ENCODE results near the gene FBXO21. TPM values are rescaled to one million over a fixed set of nuclear protein-coding genes. Genes with fewer than 3 reads are reported as not detected.
A peak's percentile ranks its signal among the peaks of the same experiment; 100 is the strongest.
"Not testable (repeated sequence)": the region's sequence is repeated elsewhere in the genome, so short reads cannot be mapped to it uniquely, and the experiment has no call there.

The FBXO21 gene
- total RNA-seq, 2 experiments from 2014 or later: 25.2 to 25.9 TPM

- Mint-ChIP-seq H3K36me3 (ENCODE audit: low read depth) (no peaks in the 10 kb centered on the region), H3K27me3 (peaks cover 5% of the 10 kb centered on the region), H3K4me1 (no peaks in the 10 kb centered on the region), H3K9me3 (no peaks in the 10 kb centered on the region), H3K4me3 (no peak overlapping the region), H3K27ac (no peak overlapping the region)
- ChIA-PET POLR2A (no interaction called here), CTCF (interaction anchor here (1.3 to 1.6 kb wide), 2 partner anchors 23 to 624 kb away, joined by 3 to 4 read pairs; no protein-coding TSS in a partner anchor)
- DNase-seq: no peak
Measured at GRCh38 chr12:117213295-117213808, 23.1 kb upstream of the FBXO21 start.

DNA sequence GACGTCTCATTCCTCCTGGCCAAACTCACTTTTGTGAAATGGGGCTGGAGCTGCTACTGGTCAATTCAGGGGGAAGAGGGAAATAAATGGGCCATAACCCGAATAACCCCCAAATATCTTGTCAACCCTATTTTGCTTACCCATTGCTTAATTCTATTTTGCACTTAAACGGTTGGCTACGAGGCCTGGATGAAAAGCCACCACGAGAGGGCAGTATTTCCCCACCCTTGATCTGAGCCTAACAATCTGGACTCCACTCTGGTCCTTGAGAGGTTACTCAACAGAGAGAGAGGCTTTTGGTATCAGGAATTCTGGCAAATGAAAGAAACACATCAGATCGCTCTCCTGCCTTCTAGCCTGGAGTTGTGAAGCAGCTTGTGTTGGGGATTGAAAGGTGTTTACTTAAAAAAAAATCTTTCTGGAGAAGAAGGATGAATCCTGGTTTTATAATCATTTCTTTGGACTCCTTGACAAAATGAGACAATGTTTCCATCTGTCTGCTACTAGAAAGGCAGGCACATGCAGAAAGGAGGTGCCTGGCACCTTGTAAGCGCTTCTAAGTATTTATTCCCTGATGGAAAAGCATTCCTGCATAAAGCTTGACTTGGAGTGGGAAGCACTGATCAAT lies 22.4 kb upstream of the FBXO21 start:
- peaks cover 5% of the 10 kb centered on the region for H3K27me3 Mint-ChIP-seq
- CTCF ChIA-PET: interaction anchor here (1.6 kb wide), 1 partner anchor 625 kb away, joined by 4 read pairs; no protein-coding TSS in a partner anchor
- H3K9me3 Mint-ChIP-seq: no peaks in the 10 kb centered on the region
- no peaks in the 10 kb centered on the region for H3K36me3 Mint-ChIP-seq (ENCODE audit: low read depth)
- peak; percentile 67 for DNase-seq
- H3K4me3 Mint-ChIP-seq: no peak overlapping the region
- H3K4me1 Mint-ChIP-seq: no peaks in the 10 kb centered on the region
- H3K27ac Mint-ChIP-seq: no peak overlapping the region
- POLR2A ChIA-PET: no interaction called here

DNA sequence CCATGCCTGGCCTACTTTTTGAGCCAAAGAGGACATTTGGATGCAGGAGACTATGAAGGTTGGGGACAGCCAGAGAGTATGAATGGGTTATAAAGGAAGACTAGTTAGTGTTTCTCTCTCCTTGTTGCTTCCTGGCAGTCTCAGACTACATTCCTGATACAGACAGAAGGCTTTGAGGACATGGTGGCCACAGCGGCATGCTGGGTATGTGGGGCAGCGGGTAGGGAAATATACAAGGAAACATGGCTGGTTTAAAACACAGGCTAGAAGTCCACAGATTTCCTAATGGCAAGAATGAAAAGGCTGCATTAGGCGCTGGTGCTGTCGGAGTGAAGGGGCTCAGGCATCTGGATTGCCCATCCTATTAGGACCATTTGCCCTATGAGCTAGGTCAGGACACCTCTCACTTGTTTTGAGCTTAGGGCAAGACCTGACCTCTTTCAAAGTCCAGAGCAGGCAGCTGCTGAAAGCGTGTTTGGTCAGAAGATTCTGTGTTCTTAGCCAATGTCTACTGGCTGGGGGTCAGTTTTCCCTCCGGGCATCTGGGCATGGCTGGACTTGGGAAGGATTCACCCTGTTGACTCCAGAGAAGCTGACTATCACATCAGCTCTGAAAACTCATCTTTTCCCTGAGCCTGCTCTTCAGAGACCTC lies 20.1 kb upstream of the FBXO21 start:
- no peaks in the 10 kb centered on the region for H3K4me1 Mint-ChIP-seq
- peaks cover 5% of the 10 kb centered on the region for H3K27me3 Mint-ChIP-seq
- ChIA-PET POLR2A (no interaction called here), CTCF (no interaction called here)
- no peaks in the 10 kb centered on the region for H3K9me3 Mint-ChIP-seq
- H3K36me3 Mint-ChIP-seq (ENCODE audit: low read depth): no peaks in the 10 kb centered on the region
- no peak overlapping the region for H3K27ac Mint-ChIP-seq
- no peak overlapping the region for H3K4me3 Mint-ChIP-seq
- no peak for DNase-seq

- Mint-ChIP-seq H3K27ac (no peak overlapping the region), H3K36me3 (ENCODE audit: low read depth) (no peaks in the 10 kb centered on the region), H3K27me3 (peaks cover 5% of the 10 kb centered on the region), H3K4me3 (no peak overlapping the region), H3K4me1 (no peaks in the 10 kb centered on the region), H3K9me3 (no peaks in the 10 kb centered on the region)
- no peak for DNase-seq
- CTCF ChIA-PET: no interaction called here
- POLR2A ChIA-PET: no interaction called here
Measured at GRCh38 chr12:117209626-117210025, 19.4 kb upstream of the FBXO21 start.

- H3K9me3 Mint-ChIP-seq: no peaks in the 10 kb centered on the region
- no peaks in the 10 kb centered on the region for H3K36me3 Mint-ChIP-seq (ENCODE audit: low read depth)
- H3K4me3 Mint-ChIP-seq: no peak overlapping the region
- H3K4me1 Mint-ChIP-seq: no peaks in the 10 kb centered on the region
- no peak overlapping the region for H3K27ac Mint-ChIP-seq
- CTCF ChIA-PET: interaction anchor here (0.6 kb wide), 1 partner anchor 1914 kb away, joined by 3 read pairs; no protein-coding TSS in a partner anchor
- POLR2A ChIA-PET: no interaction called here
- peaks cover 5% of the 10 kb centered on the region for H3K27me3 Mint-ChIP-seq
- DNase-seq: no peak
Measured at GRCh38 chr12:117208811-117209455, 18.7 kb upstream of the FBXO21 start.

GRCh38 chr12:117208206-117208605 lies 17.9 kb upstream of the FBXO21 start:
- peaks cover 3% of the 10 kb centered on the region for H3K27me3 Mint-ChIP-seq
- no peak overlapping the region for H3K27ac Mint-ChIP-seq
- H3K36me3 Mint-ChIP-seq (ENCODE audit: low read depth): no peaks in the 10 kb centered on the region
- no peak overlapping the region for H3K4me3 Mint-ChIP-seq
- POLR2A ChIA-PET: interaction anchor here (0.6 kb wide), 1 partner anchor 1012 kb away, joined by 4 read pairs; no protein-coding TSS in a partner anchor
- no peak for DNase-seq
- no peaks in the 10 kb centered on the region for H3K9me3 Mint-ChIP-seq
- CTCF ChIA-PET: no interaction called here
- H3K4me1 Mint-ChIP-seq: no peaks in the 10 kb centered on the region

DNA sequence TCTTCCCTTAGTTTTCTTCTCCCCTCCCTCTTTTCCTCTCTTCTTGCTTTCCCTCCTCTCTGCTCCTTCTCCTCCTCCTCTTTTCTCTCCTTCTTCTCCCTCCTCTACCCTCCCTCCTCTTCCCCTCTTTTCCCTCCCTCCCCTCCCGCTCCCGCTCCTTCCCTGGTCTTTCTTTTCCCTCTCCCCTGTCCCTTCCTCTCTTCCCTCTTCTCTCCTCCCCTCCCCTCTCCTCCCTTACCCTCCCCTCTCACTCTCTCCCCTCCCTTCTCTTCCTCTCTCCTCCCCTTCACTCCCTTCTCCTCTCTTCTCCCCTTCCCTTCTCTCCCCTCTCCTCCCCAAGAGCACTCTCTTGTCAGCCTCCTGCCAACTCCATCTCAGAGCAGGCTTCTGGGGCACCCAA lies 17.4 kb upstream of the FBXO21 start:
- no peak overlapping the region for H3K4me3 Mint-ChIP-seq
- ChIA-PET POLR2A (interaction anchor here (0.6 kb wide), 1 partner anchor 1012 kb away, joined by 4 read pairs; no protein-coding TSS in a partner anchor), CTCF (no interaction called here)
- peaks cover 1% of the 10 kb centered on the region for H3K27me3 Mint-ChIP-seq
- H3K9me3 Mint-ChIP-seq: no peaks in the 10 kb centered on the region
- H3K4me1 Mint-ChIP-seq: no peaks in the 10 kb centered on the region
- no peak for DNase-seq
- no peaks in the 10 kb centered on the region for H3K36me3 Mint-ChIP-seq (ENCODE audit: low read depth)
- no peak overlapping the region for H3K27ac Mint-ChIP-seq

DNA sequence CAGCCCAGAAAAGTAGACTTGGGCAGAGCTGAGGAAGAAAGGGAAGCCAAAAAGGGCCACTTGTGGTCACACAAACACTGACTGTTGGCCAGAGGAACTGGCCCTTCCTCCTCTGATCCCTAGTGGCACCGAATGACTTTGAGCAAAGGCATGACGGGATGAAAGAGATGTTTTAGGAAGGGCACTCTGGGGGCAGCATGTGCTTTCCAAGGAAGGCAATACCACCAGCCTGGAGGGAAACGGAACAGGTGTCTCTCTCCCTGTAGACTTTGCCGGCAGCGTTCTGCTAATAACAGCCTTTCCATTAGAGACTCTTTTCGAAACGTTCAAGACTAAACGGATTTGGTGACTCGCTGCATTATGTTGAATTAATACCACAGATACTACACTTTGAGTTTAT lies 12.3 kb upstream of the FBXO21 start:
- Mint-ChIP-seq H3K9me3 (no peaks in the 10 kb centered on the region), H3K4me1 (no peaks in the 10 kb centered on the region), H3K27me3 (peaks cover 6% of the 10 kb centered on the region), H3K36me3 (ENCODE audit: low read depth) (no peaks in the 10 kb centered on the region), H3K27ac (no peak overlapping the region), H3K4me3 (no peak overlapping the region)
- DNase-seq: no peak
- ChIA-PET CTCF (no interaction called here), POLR2A (no interaction called here)

- H3K27ac Mint-ChIP-seq: no peak overlapping the region
- H3K36me3 Mint-ChIP-seq (ENCODE audit: low read depth): no peaks in the 10 kb centered on the region
- H3K4me1 Mint-ChIP-seq: no peaks in the 10 kb centered on the region
- no peak for DNase-seq
- ChIA-PET CTCF (interaction anchor here (0.6 kb wide), 1 partner anchor 66 kb away, joined by 4 read pairs; no protein-coding TSS in a partner anchor), POLR2A (no interaction called here)
- no peak overlapping the region for H3K4me3 Mint-ChIP-seq
- peaks cover 8% of the 10 kb centered on the region for H3K27me3 Mint-ChIP-seq
- H3K9me3 Mint-ChIP-seq: no peaks in the 10 kb centered on the region
Measured at GRCh38 chr12:117202033-117202432, 11.8 kb upstream of the FBXO21 start.

DNA sequence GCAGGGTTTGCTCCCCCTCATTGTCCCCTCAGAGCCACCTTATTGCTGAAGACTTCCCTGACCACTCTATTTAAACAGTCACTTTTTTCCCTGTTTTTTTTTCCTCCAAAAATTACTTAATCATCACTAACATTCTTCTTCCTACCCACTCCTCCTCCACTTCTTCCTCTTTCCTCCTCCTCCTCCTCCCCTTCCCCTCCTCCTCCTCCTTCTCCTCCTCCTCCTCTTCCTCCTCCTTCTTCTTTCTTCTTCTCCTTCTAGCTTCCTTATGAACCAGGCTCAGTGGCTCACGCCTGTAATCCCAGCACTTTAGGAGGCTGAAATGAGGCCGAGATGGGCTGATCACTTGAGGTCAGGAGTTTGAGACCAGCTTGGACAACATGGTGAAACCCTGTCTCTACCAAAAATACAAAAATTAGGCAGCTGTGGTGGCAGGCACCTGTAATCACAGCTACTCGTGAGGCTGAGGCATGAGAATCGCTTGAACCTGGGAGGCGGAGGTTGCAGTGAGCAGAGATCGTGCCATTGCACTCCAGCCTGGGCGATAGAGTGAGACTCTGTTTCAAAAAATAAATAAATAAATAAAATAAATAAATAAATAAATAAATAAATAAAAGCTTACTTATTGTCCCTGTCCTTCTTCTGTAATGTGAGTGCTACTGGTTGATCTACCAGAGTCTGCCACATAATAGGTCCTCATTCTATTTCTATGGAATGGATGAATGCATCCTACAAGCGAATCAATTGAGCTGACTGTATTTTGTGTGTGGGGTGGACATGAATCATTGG lies 9.9 kb upstream of the FBXO21 start:
- H3K36me3 Mint-ChIP-seq (ENCODE audit: low read depth); H3K9me3 Mint-ChIP-seq; POLR2A ChIA-PET; H3K27ac Mint-ChIP-seq; H3K27me3 Mint-ChIP-seq; DNase-seq; H3K4me3 Mint-ChIP-seq; H3K4me1 Mint-ChIP-seq; CTCF ChIA-PET: not testable (repeated sequence)

- H3K4me1 Mint-ChIP-seq; H3K9me3 Mint-ChIP-seq; DNase-seq; H3K27ac Mint-ChIP-seq; H3K36me3 Mint-ChIP-seq (ENCODE audit: low read depth); H3K4me3 Mint-ChIP-seq; POLR2A ChIA-PET: not testable (repeated sequence)
- CTCF ChIA-PET: interaction anchor here (0.6 to 1.3 kb wide), 2 partner anchors 40 to 945 kb away, joined by 3 to 4 read pairs; no protein-coding TSS in a partner anchor
- H3K27me3 Mint-ChIP-seq: peaks cover 19% of the 10 kb centered on the region
Measured at GRCh38 chr12:117196334-117196733, 6.1 kb upstream of the FBXO21 start.

- peaks cover 20% of the 10 kb centered on the region for H3K27me3 Mint-ChIP-seq
- H3K9me3 Mint-ChIP-seq; H3K36me3 Mint-ChIP-seq (ENCODE audit: low read depth); POLR2A ChIA-PET; H3K4me3 Mint-ChIP-seq; H3K4me1 Mint-ChIP-seq; H3K27ac Mint-ChIP-seq; DNase-seq: not testable (repeated sequence)
- CTCF ChIA-PET: interaction anchor here (1.0 to 1.3 kb wide), 2 partner anchors 11 to 42 kb away, joined by 3 read pairs; no protein-coding TSS in a partner anchor
Measured at GRCh38 chr12:117195027-117195426, 4.8 kb upstream of the FBXO21 start.
